Gastroesophageal sphincter (tissue), 4 donors: Measurements from ENCODE around the gene NPC1L1. TPM values are rescaled to one million over a fixed set of nuclear protein-coding genes. Genes with fewer than 3 reads are reported as not detected.

Experiments used
- ATAC-seq: fragments of 150-250 bp; one replicate; pipeline ENCODE4 v1.9.1; 2016; ENCODE audit warnings: mild to moderate bottlenecking, moderate library complexity
- H3K27ac ChIP-seq, 4 donors: fragments of 200-600 bp; sonication (generic) in 3 of 4; 1 replicate in 3 of 4; 2 replicates in 1 of 4; pipeline ENCODE4 v1.5.1; 2016 to 2019
- H3K27me3 ChIP-seq: fragments of 200-600 bp; sonication (generic); one replicate; pipeline ENCODE4 v1.5.1; 2019
- H3K36me3 ChIP-seq, 2 donors: fragments of 200-600 bp; sonication (generic); one replicate each; pipeline ENCODE4 v1.5.1; 2019; ENCODE audit warnings: control low read depth in 1 of 2
- H3K4me1 ChIP-seq, 3 donors: fragments of 200-600 bp; sonication (generic); 1 replicate in 2 of 3; 2 replicates in 1 of 3; pipeline ENCODE4 v1.5.1; 2016 to 2019; ENCODE audit warnings: control low read depth in 2 of 3
- H3K4me3 ChIP-seq, 2 donors: fragments of 200-600 bp; sonication (generic); one replicate each; pipeline ENCODE4 v1.5.1; 2019; ENCODE audit warnings: mild to moderate bottlenecking in 1 of 2, moderate library complexity in 1 of 2
- H3K9me3 ChIP-seq, 3 donors: fragments of 200-600 bp; sonication (generic); one replicate each; pipeline ENCODE4 v1.5.1; 2017 to 2019; ENCODE audit warnings: control low read depth in 2 of 3
- CTCF ChIP-seq, 4 experiments: fragments of 200-600 bp in 2 of 4; fragments of 450-650 bp in 2 of 4; sonication (generic) in 1 of 4; IDR thresholded peaks; one replicate each; pipeline ENCODE4 v1.5.1; 2017 to 2019; ENCODE audit warnings: antibody characterized with exemption in 4 of 4, mild to moderate bottlenecking in 2 of 4, moderate library complexity in 2 of 4
- EP300 ChIP-seq: sonication (generic); formaldehyde crosslinking; IDR thresholded peaks from one replicate; pipeline ENCODE4 v1.6.1; 2017; ENCODE audit warnings: antibody characterized with exemption, mild to moderate bottlenecking
- POLR2A ChIP-seq, 2 donors: fragments of 450-650 bp; IDR thresholded peaks; one replicate each; pipeline ENCODE4 v1.6.1; 2017; ENCODE audit warnings: antibody characterized with exemption in 2 of 2, mild to moderate bottlenecking in 2 of 2, moderate library complexity in 1 of 2
- POLR2AphosphoS5 ChIP-seq: sonication (generic); formaldehyde crosslinking; IDR thresholded peaks from one replicate; pipeline ENCODE4 v1.6.1; 2017; ENCODE audit warnings: antibody characterized with exemption
- WGBS, 2 donors: methylation state at CpG; one replicate each; pipeline ENCODE4 v1.1.5; 2018; ENCODE audit warnings: low coverage in 1 of 2; 5-methylcytosine and 5-hydroxymethylcytosine counted together
- total RNA-seq, 4 donors: library from RNA; depleted of rRNA; stranded (reverse); fragments of >200 nt; gene quantifications; one replicate each; pipeline ENCODE4 v1.1.0, GENCODE V29; 2016

NPC1L1 gene
- total RNA-seq, 4 donors from 2014 or later: 0.08 to 0.27 (median 0.16) TPM; not detected in 1

- TF ChIP-seq CTCF (IDR thresholded peaks at IDR 0.05): no peak
- no peak for TF ChIP-seq POLR2A (IDR thresholded peaks at IDR 0.05)
- no peak for TF ChIP-seq EP300
- TF ChIP-seq POLR2AphosphoS5: no peak
- Histone ChIP-seq H3K9me3 (no peaks in the 10 kb centered on the region), H3K27me3 (no peaks in the 10 kb centered on the region), H3K4me1 (peaks cover 0 to 37% (median 8%) of the 10 kb centered on the region in 3 donors), H3K36me3 (peaks cover 0 to 28% of the 10 kb centered on the region in 2 donors), H3K4me3 (peak overlapping the region; percentile 31 to 81), H3K27ac (peak overlapping the region; percentile 75 to 100 (median 93))
- ATAC-seq: no peak
- 85 to 92% methylated on average over 6 to 13 of the region's 13 CpGs for WGBS, 2 donors
Observed at GRCh38 chr7:44583146-44583865, 42.2 kb upstream of the NPC1L1 start.

- peak; percentile 99 for ATAC-seq
- Histone ChIP-seq H3K4me3 (peak within 1 kb of the TSS; percentile 72 to 81), H3K9me3 (no peaks in the 10 kb centered on the region), H3K27me3 (no peaks in the 10 kb centered on the region), H3K27ac (peak within 1 kb of the TSS; percentile 75 to 100 (median 93)), H3K36me3 (peaks cover 0 to 41% of the 10 kb centered on the region in 2 donors), H3K4me1 (peaks cover 0 to 36% (median 8%) of the 10 kb centered on the region in 3 donors)
- no CpG with 5 or more reads among the region's 71 CpGs for WGBS, 2 donors
- peak; percentile 74 for TF ChIP-seq POLR2AphosphoS5
- no peak for TF ChIP-seq EP300
- TF ChIP-seq POLR2A (IDR thresholded peaks at IDR 0.05): peak; percentile 66 to 75
- TF ChIP-seq CTCF (IDR thresholded peaks at IDR 0.05): peak in 1 of 4 experiments; percentile 11
Observed at GRCh38 chr7:44581879-44582603, 40.9 kb upstream of the NPC1L1 start, which contains the start of gene TMED4. TSS of gene TMED4 (minus strand) at chr7:44582231. CDS start at chr7:44582206, 25 bp downstream.

GRCh38 chr7:44580945-44581878, 40.1 kb upstream of the NPC1L1 start:
- no peak for TF ChIP-seq CTCF (IDR thresholded peaks at IDR 0.05)
- no peak for TF ChIP-seq POLR2A (IDR thresholded peaks at IDR 0.05)
- TF ChIP-seq POLR2AphosphoS5: no peak
- no peak for TF ChIP-seq EP300
- WGBS, 2 donors: 31 to 86% methylated on average over 1 to 13 of the region's 30 CpGs
- peak overlapping the region; percentile 72 to 81 for H3K4me3 ChIP-seq
- H3K9me3 ChIP-seq: no peaks in the 10 kb centered on the region
- no peaks in the 10 kb centered on the region for H3K27me3 ChIP-seq
- H3K27ac ChIP-seq: peak overlapping the region; percentile 70 to 100 (median 93)
- H3K4me1 ChIP-seq: peaks cover 0 to 36% (median 8%) of the 10 kb centered on the region in 3 donors
- no peak for ATAC-seq
- peaks cover 0 to 48% of the 10 kb centered on the region in 2 donors for H3K36me3 ChIP-seq

GRCh38 chr7:44576228-44576627, 35.1 kb upstream of the NPC1L1 start:
- no peaks in the 10 kb centered on the region for H3K9me3 ChIP-seq
- no peak for ATAC-seq
- 50 to 60% methylated on average over 1 to 2 of the region's 2 CpGs for WGBS, 2 donors
- H3K4me1 ChIP-seq: peaks cover 0 to 62% (median 21%) of the 10 kb centered on the region in 3 donors
- TF ChIP-seq CTCF (IDR thresholded peaks at IDR 0.05) (no peak), POLR2AphosphoS5 (no peak), EP300 (no peak), POLR2A (IDR thresholded peaks at IDR 0.05) (no peak)
- H3K27me3 ChIP-seq: no peaks in the 10 kb centered on the region
- peak overlapping the region in 1 of 4 donors; percentile 17 for H3K27ac ChIP-seq
- H3K36me3 ChIP-seq: peaks cover 0 to 77% of the 10 kb centered on the region in 2 donors
- no peak overlapping the region for H3K4me3 ChIP-seq
